ENCODE measurements around the gene CCDC50. TPM values are rescaled to one million over a fixed set of nuclear protein-coding genes. Genes with fewer than 3 reads are reported as not detected.
A peak's percentile ranks its signal among the peaks of the same experiment; 100 is the strongest.

The CCDC50 gene, protein sequence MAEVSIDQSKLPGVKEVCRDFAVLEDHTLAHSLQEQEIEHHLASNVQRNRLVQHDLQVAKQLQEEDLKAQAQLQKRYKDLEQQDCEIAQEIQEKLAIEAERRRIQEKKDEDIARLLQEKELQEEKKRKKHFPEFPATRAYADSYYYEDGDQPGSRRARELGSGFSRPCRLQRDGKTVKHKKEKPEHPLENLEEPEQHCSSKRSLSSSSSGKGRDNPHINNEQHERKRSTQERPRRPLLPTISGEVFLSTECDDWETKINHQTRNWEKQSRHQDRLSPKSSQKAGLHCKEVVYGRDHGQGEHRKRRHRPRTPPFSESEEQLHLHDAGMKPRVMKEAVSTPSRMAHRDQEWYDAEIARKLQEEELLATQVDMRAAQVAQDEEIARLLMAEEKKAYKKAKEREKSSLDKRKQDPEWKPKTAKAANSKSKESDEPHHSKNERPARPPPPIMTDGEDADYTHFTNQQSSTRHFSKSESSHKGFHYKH
- total RNA-seq, result 202 and 221 TPM in 2 replicates

- DNase-seq (ENCODE audit: low read depth, low spot score), result peak; percentile 50
Measured at GRCh38 chr3:191328962-191329653, at the start of gene CCDC50. TSS of gene CCDC50 (plus strand) at chr3:191329394. CDS start at chr3:191329675, 281 bp downstream.

DNA sequence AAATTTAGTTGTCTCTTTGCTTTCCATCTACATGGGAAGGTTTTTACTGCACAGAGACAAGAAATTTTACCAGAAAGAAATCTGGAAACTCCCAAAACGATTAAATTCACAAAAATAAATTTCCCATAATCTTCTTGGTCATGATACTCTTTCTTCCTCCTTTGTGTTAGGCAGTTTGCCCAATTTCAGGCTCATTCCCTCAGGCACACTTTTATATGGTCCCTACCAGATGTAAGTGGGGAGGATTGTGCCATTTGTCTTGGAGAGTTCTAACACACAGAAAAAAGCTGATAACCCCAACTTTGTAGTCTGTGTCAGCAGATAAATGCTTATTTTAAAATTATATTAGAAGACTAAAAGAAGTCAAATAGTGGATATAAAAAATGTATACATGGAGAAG is 49.1 kb upstream of the CCDC50 start:
- no peak for DNase-seq (ENCODE audit: low read depth, low spot score)

GRCh38 chr3:191280882-191281281 is 48.3 kb upstream of the CCDC50 start:
- DNase-seq (ENCODE audit: low read depth, low spot score), result no peak

DNA sequence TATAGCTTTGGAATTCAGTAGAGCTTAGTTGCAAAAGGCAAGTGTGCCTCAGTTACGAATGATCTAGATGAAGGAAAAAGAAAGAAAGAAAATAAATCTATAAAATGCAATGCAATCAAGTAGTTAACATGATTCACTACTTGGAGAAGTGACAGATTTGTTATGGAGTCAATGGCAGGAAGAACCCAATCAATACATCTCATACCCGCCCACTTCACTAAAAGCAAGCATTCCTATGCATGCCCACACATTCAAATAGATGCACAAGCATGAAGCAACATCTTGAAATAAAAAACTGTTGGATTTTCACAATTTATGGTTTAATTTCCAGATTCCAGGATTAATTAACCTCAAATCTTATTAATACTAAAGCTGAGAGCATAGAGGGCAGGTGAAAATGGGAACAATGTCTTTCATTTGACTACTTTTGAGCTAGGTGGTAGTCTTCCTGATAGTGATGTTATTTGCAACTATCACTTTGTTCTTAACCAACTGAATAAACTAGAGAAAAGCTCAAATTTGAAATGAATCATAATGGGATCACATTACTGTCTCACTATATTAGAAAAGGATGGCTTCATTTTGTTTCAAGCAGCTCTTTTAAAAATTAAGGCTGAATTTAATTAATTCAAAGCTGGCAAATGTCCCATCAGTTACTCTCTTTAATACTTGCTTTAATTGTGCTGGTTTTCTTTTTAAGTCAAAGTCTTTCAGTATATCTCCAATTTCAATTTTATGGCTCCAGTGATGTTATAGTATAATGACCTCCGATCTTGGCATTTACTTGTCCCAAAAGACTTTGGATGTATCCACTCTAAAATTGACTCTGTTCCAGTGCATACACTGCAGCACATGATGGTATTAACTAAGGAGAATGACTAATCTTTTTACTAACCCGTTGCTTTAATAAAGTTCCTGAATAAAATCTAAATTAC is 46.7 kb upstream of the CCDC50 start:
- no peak for DNase-seq (ENCODE audit: low read depth, low spot score)

DNA sequence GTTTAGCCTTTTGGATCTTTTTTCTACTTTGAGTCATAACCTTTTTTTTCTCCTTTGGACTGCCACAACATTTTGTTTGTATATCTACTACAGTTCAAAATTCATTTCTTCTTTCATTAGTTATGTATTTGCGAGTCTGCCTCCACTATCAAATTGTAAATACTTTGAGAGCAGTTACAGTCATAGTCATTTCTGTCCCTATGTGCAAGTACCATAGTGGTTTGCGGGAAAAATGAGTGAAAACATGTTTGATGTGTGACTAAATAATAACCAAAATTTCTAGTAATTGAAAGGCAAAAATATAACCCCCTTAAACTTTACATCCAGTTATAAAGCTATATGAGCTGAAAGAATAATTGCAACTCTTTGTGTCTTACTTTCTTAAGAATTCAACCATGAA is 45.8 kb upstream of the CCDC50 start:
- DNase-seq (ENCODE audit: low read depth, low spot score), result no peak

GRCh38 chr3:191290311-191291025 is 38.7 kb upstream of the CCDC50 start:
- DNase-seq (ENCODE audit: low read depth, low spot score), result no peak

- no peak for DNase-seq (ENCODE audit: low read depth, low spot score)
Measured at GRCh38 chr3:191292243-191293015, 36.8 kb upstream of the CCDC50 start.

DNA sequence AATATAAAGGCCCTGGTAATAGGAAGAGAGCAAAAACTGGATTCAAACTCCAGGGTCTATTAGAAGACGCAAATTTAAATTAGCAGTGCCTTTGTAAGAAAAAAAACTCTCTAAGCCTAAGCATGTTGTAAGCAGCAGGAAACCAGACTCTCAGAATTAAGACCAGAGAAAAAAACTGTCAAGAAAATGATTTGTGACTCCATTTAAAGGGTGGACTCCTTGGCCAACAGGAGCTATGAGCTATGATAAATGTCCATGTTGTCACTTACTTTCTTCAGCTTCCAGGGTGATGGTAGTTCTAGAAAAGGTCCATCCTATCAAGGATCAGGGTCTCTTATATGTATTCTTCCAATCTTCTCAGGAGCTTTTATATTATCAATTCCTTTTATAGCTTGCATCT is 34.9 kb upstream of the CCDC50 start:
- no peak for DNase-seq (ENCODE audit: low read depth, low spot score)

DNA sequence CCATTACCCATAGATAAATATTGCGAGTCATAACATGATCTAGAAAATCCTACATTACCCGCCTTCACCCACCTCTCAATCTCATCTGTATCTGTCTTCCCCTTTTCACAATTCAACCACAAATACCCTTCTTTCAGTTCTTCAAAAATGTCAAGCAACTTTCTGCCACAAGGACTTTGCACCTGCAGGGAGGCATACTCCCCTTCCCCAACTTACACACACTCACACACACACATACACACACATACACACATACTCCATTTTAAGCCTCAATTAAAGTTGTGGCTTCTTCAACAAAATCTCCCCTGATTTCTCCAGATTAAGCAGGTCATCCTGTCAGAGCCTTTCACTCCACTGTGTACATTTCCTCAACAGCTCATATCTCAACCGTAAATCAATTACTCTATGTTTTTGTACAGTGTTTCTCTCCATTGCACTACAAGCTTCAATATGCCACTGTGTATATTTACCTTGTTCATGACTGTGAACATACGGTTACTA is 33.1 kb upstream of the CCDC50 start:
- DNase-seq (ENCODE audit: low read depth, low spot score), result no peak

- no peak for DNase-seq (ENCODE audit: low read depth, low spot score)
Measured at GRCh38 chr3:191298846-191299245, 30.3 kb upstream of the CCDC50 start.

DNA sequence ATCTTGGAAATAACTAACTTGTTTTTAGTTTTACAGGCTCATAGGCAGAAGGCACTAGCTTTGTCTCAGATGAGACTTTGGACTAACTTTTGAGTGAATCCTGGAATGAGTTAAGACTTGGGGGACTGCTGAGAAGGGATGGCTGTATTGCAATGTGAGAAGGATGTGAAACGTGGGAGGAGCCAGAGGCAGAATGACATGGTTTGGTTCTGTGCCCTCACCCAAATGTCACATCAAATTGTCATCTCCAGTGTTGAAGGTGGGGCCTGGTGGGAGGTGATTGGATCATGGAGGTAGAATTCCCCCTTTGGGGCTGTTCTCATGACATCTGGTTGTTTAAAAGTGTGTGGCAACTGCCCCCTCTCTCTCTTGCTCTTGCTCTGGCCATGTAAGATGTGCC is 28.8 kb upstream of the CCDC50 start:
- DNase-seq (ENCODE audit: low read depth, low spot score), result no peak

- no peak for DNase-seq (ENCODE audit: low read depth, low spot score)
Measured at GRCh38 chr3:191301017-191301416, 28.2 kb upstream of the CCDC50 start.

DNA sequence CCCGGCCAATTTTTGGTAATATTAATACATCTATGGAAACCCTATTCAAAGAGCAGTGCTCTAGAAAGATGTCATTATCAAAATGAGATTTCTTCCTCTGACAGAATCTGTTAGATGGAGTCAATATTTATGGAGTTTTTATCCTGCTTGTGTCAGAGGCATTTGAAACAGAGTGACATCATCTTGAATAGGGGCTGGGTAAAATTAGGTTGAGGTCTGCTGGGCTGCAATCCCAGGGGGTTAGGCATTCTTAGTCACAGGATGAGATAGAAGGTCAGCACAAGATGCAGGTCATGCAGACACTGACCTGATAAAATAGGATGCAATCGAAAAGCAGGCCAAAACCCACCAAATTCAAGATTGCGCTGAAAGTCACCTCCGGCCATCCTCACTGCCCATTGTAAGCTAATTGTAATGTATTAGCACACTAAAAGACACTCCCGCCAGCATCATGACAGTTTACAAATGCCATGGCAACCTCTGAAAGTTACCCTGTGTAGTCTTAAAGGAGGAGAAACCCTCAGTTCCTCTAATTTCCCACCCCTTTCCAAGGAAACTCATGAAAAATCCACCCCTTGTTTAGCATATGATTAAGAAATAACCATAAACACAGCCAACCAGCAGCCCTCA is 27.3 kb upstream of the CCDC50 start:
- DNase-seq (ENCODE audit: low read depth, low spot score), result no peak

- no peak for DNase-seq (ENCODE audit: low read depth, low spot score)
Measured at GRCh38 chr3:191302451-191302850, 26.7 kb upstream of the CCDC50 start.

GRCh38 chr3:191303596-191303995 is 25.6 kb upstream of the CCDC50 start:
- DNase-seq (ENCODE audit: low read depth, low spot score), result no peak

DNA sequence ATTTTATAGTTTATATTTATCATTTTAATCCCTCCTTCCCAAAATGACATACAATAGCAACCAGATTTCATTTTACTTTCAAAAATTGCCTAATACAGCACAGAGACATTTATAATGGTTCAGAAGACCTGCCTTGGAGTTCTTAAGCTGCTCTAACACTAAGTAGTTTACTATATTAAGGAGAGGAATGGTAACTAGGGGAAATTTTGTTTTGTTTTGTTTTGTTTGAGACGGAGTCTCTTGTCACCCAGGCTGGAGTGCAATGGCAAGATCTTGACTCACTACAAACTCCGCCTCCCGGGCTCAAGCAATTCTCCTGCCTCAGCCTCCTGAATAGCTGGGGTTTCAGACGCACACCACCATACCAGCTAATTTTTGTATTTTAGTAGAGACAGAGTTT is 22.8 kb upstream of the CCDC50 start:
- DNase-seq (ENCODE audit: low read depth, low spot score), result no peak

DNA sequence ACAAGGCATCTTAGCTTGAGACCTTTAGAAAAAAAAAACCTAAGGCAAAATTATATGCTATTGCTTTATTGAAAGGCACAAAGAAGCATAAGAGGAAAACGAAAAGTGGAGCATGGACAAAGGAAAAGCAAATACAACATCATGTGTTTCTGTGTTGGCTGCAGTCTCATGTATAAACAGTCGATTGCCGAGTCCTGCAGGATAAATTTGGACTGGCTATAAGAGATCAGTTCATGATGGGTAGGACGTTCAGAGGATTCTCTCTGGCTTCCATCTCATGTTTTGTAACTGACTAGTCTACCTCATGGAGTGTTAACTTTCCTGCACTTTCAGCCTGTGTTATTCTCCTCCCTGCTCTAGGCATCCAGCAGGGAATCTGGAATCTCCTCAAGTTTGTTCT is 21.9 kb upstream of the CCDC50 start:
- no peak for DNase-seq (ENCODE audit: low read depth, low spot score)

GRCh38 chr3:191313296-191313695 is 15.9 kb upstream of the CCDC50 start:
- no peak for DNase-seq (ENCODE audit: low read depth, low spot score)

GRCh38 chr3:191314109-191314728 is 15.0 kb upstream of the CCDC50 start:
- DNase-seq (ENCODE audit: low read depth, low spot score), result no peak
